Measurements from ENCODE around the gene CD300A.
"Not testable (repeated sequence)": the region's sequence is repeated elsewhere in the genome, so short reads cannot be mapped to it uniquely, and the experiment has no call there.

- not testable (repeated sequence) for TF ChIP-seq TAF1, POLR2AphosphoS5, POLR2A, POU2F2 (IDR thresholded peaks at IDR 0.05; ENCODE audit: low read depth, low read length)
Measured at GRCh38 chr17:74503949-74504348, 37.5 kb downstream of the CD300A start.
